Posterior vena cava (tissue), 2 donors: Measurements from ENCODE around the gene SGCA. TPM values are rescaled to one million over a fixed set of nuclear protein-coding genes. Genes with fewer than 3 reads are reported as not detected.
A peak's percentile ranks its signal among the peaks of the same experiment; 100 is the strongest.

Experiments used
- DNase-seq: peaks from one replicate; pipeline ENCODE4 v3.0.0-alpha.2; 2020; ENCODE audit warnings: low spot score
- intact Hi-C, 2 donors: fragments of 100-400 bp; cut with DNase I; formaldehyde crosslinking; loops; one replicate each; pipeline versions ENCODE4 v1.14.1 to v1.14.2; 2022 to 2023
- total RNA-seq, 2 donors: library from RNA; stranded (reverse); fragmentation: NEBNext Ultra II Directional; extraction: Animal tissue kit (Norgen Biotek cat#: 25700); gene quantifications; one replicate each; pipeline ENCODE4 v1.2.1, GENCODE V29; 2021
- donor health status: DM: yes; HTN: yes; CAD: no.
- donor health status: DM: yes; HTN: yes; CAD: no.

The SGCA gene
- total RNA-seq, 2 donors from 2014 or later = 87.9 to 99.0 TPM

DNA sequence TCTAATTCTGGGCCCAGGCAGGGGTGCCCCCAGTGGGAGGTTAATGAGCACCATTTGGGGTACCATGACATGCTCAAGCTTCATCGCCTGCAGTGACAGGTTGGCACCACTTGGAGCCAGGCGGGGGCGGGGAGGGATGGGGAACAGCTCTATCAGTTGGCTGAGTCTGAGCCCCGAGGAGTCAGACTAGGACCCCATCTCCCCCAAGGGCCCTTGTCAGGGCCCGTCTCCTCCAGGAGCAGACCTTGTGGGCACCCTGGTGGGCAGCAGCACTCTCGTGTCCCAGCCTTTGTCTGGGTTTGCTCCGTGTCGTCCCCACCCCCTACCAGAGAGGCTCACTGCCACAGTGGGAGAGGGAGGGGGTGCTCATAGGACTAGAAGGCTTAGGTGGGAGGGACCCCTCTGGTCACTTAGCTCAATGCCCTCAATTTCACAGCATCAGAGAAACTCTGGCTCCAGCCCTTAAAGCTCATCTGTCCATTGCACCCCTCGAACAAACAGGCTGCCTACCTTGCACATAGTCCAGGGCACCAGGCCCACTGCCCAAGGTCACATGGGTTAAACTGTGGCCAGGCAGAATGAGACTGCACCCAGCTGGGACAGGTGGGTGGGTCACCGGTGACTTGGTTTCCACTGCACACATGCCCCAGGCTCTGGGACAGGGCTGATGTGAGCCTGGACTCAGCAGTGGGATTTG is 19.4 kb upstream of the SGCA start:
- no peak for DNase-seq
- intact Hi-C loops = no loop called here

DNA sequence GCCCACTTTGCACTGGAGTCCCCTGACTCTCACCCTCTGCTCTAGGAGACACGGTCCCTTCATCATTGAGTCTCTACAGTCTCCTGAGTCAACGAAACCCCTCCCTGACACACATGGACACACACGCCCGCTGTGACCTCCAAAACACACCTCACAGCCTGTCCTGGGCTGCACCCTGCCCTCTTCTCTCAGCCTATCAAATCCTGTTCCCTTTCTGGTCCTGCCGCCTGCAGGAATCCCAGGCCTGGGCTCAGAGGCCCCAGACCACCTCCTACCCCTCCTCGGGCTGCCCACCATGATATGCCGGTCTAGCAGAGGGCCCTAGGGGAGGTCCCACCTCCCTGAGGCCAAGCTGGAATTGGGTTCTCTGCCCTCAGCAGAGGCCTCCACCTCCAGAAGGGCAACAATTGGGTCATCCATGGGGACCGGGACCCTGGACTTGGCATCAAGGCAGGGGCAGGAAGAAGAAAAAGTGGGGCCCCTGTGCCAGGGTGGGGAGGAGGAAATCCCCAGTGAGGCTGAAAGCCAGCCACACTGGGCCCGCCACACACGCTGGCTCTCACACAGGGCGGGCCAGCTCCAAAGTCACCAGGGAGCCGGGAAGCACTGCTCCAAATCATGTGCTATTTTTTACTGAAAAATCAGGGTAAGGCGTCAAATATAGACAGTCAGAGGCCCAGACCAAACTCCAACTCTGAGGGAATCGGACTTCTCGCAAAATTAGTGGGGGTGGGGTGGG is 18.7 kb upstream of the SGCA start:
- intact Hi-C loops = no loop called here
- DNase-seq = no peak

DNA sequence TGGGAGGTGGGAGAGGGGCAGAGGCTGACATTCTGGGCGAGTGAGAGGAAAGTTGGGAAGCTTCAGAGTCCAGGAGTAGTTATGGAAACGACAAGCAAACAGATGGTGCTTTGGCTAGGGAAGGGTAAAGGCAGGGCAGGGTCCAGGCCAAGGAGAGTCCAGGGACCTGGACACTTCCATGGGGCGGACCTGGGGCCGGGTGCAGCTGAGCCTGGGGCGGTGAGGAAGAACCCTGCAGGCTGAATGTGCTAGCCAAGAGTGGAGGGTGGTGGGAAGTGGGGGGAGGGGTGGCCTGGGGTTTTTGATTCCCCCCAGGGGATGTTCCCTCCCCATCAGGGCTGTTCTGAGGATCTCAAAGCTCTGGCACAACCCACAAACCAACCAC is 18.0 kb upstream of the SGCA start:
- intact Hi-C loops = no loop called here
- DNase-seq = no peak

DNA sequence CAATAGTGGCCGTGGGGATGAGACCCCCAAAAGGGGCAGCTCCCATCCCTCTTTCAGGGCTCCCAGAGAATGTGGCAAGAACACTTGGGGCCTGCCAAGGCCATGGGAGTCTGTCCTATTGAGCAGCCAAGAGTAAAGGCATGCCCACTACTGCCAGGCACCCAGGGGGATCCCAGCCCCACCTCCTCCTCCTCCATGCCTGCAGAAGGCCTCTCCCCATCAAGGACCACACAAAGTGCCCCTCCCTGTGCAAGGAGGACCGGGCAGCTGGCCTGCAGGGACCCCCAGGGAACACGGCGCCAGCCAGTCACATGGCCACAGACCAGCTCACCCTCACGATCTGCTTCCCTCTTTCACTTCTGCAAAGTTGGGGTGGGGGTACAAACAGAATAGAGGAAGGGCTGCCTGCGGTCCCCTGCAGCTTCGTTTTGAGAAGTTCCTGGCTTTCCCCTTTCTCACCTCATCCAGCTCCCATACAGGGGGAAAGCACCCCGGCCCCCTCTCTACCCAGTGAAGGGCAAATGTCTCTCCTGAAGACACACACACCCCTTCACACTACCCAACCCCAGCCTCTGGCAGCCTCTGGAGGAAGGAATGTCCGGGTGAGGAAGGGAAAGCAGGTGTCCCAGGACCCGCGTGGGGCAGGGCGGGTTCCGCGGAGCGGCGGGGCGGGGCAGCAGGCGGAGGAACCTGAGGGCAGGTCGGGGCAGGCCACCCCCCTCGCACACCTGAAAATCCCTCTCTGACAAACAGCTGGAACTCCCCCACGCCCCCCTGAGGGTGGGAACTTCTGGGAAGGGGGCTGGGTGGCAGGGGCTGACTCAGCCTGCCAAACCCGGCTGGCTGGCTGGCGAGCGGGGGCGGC is 17.3 kb upstream of the SGCA start:
- peak; percentile 86 for DNase-seq
- intact Hi-C loops = no loop called here

DNA sequence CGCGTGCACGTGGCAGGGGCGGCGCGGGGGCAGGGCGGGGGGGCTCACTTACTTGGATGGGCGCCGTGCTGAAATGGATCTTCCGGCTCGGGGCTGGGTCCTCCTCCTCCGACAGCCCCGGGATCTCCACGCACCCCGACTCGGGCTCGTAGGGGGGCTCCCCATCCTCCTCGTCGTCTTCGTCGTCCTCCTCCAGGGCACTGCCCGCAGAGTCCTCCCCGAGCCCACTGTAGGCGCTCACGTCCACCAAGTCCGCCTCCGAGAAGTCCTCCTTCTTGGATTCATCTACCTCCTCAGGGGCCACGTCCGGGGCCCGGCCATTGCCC is 16.8 kb upstream of the SGCA start:
- intact Hi-C loops = no loop called here
- no peak for DNase-seq

DNA sequence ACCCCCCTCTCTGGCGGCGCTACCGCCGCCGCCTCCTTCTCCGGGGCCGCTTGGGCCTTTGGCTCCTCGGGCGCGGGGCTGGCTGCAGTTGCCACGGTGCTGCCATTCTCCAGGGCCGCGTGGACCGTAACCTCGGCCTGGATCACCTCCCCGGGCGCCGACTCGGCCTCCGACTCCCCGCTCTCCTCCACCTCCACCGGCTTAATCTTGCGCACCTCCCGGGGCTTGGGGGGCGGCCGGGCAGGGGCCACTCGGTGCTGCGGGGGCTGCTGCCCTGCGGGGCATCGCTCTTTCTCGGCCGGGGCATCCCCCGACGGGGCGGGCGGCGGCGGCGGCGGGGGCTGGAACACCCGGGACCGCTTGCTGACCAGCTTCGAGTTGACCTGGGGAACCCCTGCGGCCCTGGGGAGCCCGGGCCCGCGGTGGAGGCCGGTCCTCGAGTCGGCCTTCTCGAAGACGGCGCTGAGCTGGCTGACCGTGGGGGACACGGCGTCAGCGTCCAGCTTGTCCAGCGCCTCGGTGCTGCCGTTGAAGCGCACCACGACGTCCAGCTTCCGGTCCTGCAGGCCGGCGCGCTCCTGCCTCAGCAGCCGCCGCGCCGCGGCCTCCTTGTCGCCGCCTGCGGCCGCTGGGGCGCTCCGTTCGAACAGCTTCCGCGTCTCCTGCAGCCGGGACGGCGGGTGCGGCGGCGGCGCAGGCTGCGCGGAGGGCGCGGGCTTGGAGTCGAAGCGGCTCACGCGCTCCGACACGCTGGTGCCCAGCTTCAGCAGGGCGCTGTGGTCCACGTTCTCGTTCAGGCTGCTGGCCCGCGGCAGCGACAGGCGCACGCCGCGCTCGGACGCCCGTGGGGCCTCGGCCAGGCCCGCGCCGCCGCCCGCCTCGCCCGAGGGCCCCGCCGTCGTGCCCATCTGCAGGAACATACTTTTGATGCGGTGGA is 16.1 kb upstream of the SGCA start:
- intact Hi-C loops = loop anchor here in 1 of 2 donors (1.0 kb wide), 1 partner anchor 50 kb away; no protein-coding TSS in a partner anchor
- DNase-seq = peak; percentile 90

DNA sequence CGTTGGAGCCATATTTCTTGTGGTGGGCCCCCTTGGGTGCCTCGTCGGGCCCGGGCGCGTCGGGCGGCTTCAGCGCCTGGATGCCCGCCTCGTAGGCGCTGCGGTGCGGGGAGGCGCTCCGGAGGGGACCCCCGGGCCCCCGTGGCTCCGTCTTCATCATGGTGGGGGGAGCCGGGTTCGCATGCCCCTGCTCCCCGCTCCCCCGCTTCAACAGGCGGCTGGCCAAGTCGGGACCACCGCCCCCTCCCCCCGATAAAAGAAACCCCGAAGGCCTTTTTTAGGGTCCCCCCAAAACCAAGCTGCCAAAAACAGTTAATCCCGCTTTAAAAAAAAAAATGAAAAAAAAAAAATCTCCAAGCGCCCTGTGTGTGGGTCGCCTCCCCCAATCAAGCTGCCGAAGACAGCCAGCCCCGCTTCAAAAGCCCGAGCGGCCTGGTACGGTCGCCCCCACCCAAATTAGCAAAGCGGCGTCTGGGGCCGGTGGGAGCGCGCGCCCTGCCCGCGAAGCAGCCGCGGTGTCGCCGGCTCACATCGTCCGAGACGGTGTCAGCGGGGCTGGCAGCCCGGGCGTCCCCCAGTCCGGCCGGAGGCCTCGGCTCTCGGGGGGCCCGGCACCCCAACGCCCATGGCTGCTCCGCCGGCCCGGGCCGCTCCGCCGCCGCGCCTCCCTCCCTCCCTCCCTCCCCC is 15.3 kb upstream of the SGCA start, which contains the start of gene PPP1R9B:
Gene PPP1R9B (minus strand): TSS at position 324 of the 687 bp plus-strand sequence. CDS start 164 bp downstream, at position 160.
- DNase-seq = no peak
- intact Hi-C loops = loop anchor here in 1 of 2 donors (1.0 kb wide), 1 partner anchor 49 kb away; no protein-coding TSS in a partner anchor

DNA sequence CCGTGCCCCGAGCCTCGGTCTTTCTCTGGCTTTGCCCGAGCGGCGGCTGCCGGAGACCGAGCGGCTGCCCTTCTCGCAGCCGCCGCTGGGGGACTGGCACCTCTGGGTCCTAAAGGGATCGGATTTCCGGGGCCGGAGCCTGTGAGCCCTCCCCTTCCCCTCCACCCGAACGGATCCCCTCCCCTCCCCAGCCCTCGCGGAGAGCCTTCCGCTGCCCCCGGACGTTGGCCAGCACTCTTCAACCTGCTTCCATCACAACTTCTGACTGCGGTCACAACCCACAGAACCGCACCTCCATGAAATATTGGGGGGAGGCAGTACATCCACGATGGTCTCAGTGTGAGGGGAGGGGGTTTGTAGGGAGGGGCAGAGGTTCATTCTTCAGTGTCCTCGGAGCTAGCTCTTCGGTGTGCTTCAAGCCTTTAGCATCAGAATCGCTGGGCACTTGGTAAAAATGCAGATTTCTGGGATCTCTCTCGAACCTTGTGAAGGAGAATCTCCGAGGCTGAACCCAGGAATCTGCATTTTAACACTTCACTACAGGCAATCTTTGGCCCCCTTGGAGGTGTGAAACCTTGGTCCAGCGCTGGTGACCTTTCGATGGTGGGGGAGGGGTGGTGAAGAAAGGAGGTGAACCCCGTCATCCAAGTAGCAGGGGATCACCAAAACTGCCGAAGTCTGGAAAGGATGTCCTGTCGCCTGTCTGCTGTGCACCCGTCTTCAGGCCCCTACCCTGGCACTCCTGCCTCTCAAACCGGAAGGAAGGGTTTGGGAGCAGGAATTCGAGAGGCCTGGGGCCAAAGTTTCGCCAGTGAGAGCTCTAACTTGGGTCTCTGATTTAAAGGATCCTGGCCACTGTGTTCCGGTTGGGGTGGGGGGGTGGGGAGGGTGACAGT is 14.5 kb upstream of the SGCA start:
- peak; percentile 97 for DNase-seq
- intact Hi-C loops = no loop called here

DNA sequence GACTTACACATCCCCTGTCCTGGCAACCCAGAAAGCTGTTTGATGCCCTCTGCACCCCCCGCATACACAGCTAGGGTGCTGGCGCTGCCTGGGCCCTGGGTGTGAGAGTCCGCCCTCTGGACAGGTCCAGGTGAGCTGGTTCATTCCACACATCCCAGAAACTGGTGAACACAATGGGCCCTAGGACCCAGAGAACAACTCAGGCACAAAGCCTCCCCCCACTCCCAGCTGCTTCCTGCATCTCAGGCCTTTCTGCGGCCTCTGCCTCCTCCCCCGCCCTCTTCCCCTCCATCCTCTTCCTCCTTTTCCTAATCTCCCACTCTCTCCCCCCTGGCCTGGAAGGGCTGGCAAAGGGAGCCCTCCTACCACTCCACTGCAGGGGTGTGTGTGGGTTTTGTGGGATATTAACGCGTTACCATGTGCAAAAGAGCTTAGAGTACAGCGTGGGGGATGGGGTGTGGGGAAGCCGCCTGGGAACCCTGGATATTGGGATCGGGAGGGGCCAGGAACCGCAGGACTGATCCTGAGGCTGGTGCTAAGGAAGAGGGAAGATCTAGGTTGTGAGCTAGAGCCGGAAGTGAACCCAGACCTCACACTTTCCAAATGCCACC is 13.8 kb upstream of the SGCA start:
- DNase-seq = peak; percentile 91
- intact Hi-C loops = no loop called here

DNA sequence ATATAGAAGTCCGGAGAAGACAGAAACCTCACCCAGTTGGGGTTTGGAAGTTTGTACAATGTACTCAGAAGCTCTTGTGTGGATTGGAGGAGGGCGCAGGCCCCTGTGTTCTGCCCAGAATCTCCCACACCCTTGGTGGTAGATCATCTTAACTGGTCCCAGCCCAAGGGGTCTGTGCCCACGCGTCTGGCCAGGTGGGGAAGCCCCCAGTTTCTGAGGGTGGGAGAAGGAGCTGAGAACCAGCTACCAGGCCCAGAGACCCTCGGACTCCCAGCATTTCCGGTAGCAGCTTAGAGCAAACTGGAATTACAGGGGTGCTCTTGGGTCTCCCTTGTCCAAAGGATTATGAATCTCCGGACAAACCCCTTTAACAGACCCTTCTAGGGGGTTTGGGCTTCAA is 13.1 kb upstream of the SGCA start:
- DNase-seq = no peak
- intact Hi-C loops = no loop called here

DNA sequence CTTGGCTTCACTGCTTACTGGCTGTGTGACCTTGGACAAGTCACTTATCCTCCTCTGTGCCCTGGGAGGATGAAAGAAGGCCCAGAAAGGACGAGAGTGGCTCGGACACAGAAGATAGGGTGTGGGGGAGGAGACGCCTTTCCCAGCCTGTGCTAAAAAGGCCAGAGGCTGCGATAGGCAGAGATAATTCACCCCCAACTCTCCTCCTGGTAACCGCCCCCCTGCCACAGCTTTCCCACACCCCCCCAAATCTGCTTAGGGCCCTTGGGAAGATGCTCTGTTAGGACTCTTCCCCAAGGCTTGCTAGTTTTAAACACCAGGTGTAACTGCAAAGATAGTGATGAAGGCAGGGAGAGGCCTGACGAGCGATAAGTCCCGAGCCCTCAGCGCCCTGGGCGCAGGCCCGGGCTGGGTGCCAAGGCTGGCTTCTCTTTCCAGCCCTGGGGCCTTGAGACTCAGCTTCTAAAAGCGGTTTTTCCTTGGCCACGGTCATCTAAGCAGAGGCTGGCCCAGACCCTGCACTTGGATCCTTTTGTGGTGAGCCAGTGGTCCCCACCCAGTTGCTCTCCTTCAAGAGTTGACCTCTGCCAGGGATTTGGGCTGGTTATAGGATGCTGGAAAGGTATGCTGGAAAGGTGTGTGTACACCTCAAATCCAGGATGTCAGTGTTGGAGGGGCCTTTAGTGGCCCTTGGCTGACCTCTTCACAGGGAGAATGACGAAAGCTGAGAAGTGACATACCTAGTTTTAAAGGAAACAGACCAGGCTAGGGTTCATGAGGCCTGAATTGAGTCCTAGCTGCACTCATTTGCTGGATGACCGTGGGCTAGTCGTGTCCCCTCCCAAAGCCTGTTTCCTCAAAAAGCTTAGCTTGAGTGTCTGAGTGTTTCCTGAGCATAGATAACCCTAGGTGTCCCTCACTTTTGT is 11.9 kb upstream of the SGCA start:
- peak; percentile 90 for DNase-seq
- intact Hi-C loops = no loop called here

DNA sequence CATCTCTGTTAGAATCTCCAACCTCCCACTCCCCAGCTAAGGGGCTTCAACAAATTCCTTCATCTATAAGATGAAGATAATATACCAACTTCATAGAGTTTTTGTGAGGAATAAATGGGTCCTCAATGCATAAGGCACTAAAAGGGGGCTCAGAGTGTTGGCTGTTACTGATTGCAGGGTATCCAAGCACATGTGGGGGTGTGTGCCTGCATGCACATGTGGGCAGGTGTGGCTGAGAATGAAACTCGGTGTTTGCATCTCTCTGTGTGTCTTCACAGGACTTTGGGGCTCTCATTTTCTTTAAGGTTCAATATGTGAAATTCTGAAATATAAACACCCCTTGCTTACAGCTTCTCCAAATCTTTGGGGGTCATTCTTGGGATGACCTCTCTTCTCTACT is 11.2 kb upstream of the SGCA start:
- DNase-seq = no peak
- intact Hi-C loops = no loop called here

DNA sequence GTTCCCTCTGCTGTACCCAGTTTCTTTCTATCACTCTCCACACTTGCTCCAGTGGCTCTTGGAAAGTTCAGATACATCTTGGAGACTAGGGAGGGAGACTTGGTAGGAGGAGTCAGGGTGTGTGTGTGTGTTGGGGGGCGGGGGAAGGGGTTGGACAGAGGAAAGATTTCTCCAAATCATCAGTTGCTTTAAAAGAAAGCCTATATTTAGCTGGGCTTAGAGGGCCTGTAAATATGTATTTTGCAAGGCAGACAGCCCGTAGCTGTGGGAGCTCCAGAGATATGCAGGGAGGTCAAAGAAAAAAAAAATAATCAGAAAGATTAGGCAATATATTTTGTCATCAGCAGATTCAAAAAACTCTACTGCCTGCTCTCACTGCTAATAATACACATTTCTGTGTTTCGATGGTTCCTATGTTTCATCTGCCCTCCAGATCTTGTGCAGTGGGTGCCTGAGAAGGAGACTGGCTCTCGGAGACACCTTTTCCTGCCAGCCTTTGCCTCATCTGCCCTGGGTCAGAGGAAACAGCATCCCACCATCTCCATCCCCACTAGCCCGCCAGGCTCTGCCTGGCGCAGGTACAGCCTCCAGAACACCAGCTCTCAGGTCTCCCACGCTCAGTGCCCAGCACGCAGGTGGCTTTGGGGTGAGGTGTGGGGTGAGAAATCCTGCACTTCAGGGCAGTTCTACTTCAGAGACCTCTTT is 10.5 kb upstream of the SGCA start:
- intact Hi-C loops = no loop called here
- DNase-seq = no peak

DNA sequence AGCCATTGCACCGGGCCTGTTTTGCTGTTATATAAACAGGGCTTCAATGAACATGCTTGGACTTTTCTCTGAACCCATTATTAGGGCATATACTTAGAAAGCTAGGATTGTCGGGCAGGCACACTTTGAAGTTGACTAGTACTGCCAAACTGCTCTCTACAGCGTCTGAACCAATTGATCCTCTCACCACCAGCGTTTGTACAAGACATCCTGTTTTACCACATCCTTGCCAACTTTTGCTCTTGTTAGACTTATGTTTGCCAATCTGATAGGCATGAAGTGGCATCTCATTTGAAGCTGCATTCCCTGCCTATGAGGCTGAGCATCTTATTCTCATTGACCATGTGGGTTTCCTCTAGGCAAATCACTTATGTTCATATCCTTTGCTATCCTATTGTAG is 7.9 kb upstream of the SGCA start:
- intact Hi-C loops = no loop called here

More for the DNA sequence above, 7.9 kb upstream of the SGCA start:
- DNase-seq = no peak
